Neural crest cell (in vitro differentiated cells): ENCODE measurements around the gene KCNMA1. TPM values are rescaled to one million over a fixed set of nuclear protein-coding genes. Genes with fewer than 3 reads are reported as not detected.

Source experiments
- DNase-seq: peaks from one replicate; pipeline ENCODE4 v3.0.0; 2021; ENCODE audit warnings: low read depth, mixed read lengths, low spot score
- H3K27ac Mint-ChIP-seq: one replicate; pipeline ENCODE4 v1.8.0; 2021; ENCODE audit warnings: mild to moderate bottlenecking, mixed read lengths; ENCODE audit not compliant: unreplicated experiment
- H3K27me3 Mint-ChIP-seq: 2 replicates; pipeline ENCODE4 v1.8.0; 2021; ENCODE audit warnings: low read depth, mild to moderate bottlenecking, mixed read lengths
- H3K36me3 Mint-ChIP-seq: 2 replicates; pipeline ENCODE4 v1.8.0; 2021; ENCODE audit warnings: low read depth, mild to moderate bottlenecking, mixed read lengths
- H3K4me1 Mint-ChIP-seq: 2 replicates; pipeline ENCODE4 v1.8.0; 2021; ENCODE audit warnings: mixed read lengths
- H3K4me3 Mint-ChIP-seq: one replicate; pipeline ENCODE4 v1.8.0; 2021; ENCODE audit warnings: mild to moderate bottlenecking, mixed read lengths
- H3K9me3 Mint-ChIP-seq: 2 replicates; pipeline ENCODE4 v1.8.0; 2021; ENCODE audit warnings: mixed read lengths
- CTCF ChIP-seq: fragments of 200-600 bp; sonication (generic); conservative IDR thresholded peaks from 2 replicates; pipeline ENCODE4 v1.5.0; 2021; ENCODE audit warnings: antibody characterized with exemption, mild to moderate bottlenecking
- total RNA-seq: library from RNA; stranded (reverse); gene quantifications from 2 replicates; pipeline ENCODE4 v1.2.1, GENCODE V29; 2021

The KCNMA1 gene
- total RNA-seq, 1 donor from 2014 or later: 1.7 TPM

GRCh38 chr10:77071956-77072355 is 565.7 kb downstream of the KCNMA1 start:
- Mint-ChIP-seq H3K27me3 (no peaks in the 10 kb centered on the region), H3K27ac (no peak overlapping the region), H3K4me3 (no peak overlapping the region), H3K36me3 (no peaks in the 10 kb centered on the region), H3K9me3 (no peaks in the 10 kb centered on the region), H3K4me1 (peaks cover 12% of the 10 kb centered on the region)
- DNase-seq: no peak
- TF ChIP-seq CTCF: no peak

GRCh38 chr10:77071001-77071511 is 566.6 kb downstream of the KCNMA1 start:
- H3K4me1 Mint-ChIP-seq: peaks cover 12% of the 10 kb centered on the region
- DNase-seq: no peak
- H3K27ac Mint-ChIP-seq: no peak overlapping the region
- H3K36me3 Mint-ChIP-seq: no peaks in the 10 kb centered on the region
- H3K27me3 Mint-ChIP-seq: peaks cover 2% of the 10 kb centered on the region
- no peak for TF ChIP-seq CTCF
- H3K9me3 Mint-ChIP-seq: no peaks in the 10 kb centered on the region
- H3K4me3 Mint-ChIP-seq: no peak overlapping the region

GRCh38 chr10:77070346-77070745 is 567.3 kb downstream of the KCNMA1 start:
- Mint-ChIP-seq H3K27ac (no peak overlapping the region), H3K4me1 (peaks cover 8% of the 10 kb centered on the region), H3K9me3 (no peaks in the 10 kb centered on the region), H3K36me3 (no peaks in the 10 kb centered on the region), H3K4me3 (no peak overlapping the region), H3K27me3 (peaks cover 4% of the 10 kb centered on the region)
- TF ChIP-seq CTCF: no peak
- DNase-seq: no peak

- H3K4me3 Mint-ChIP-seq: no peak overlapping the region
- H3K36me3 Mint-ChIP-seq: no peaks in the 10 kb centered on the region
- H3K27me3 Mint-ChIP-seq: peaks cover 4% of the 10 kb centered on the region
- no peak for DNase-seq
- no peaks in the 10 kb centered on the region for H3K9me3 Mint-ChIP-seq
- no peak overlapping the region for H3K27ac Mint-ChIP-seq
- peaks cover 8% of the 10 kb centered on the region for H3K4me1 Mint-ChIP-seq
- no peak for TF ChIP-seq CTCF
These were observed 568.6 kb downstream of the KCNMA1 start for GRCh38 chr10:77068969-77069368.

- H3K27ac Mint-ChIP-seq: no peak overlapping the region
- TF ChIP-seq CTCF: no peak
- no peaks in the 10 kb centered on the region for H3K9me3 Mint-ChIP-seq
- H3K4me1 Mint-ChIP-seq: peaks cover 8% of the 10 kb centered on the region
- H3K36me3 Mint-ChIP-seq: no peaks in the 10 kb centered on the region
- DNase-seq: no peak
- H3K27me3 Mint-ChIP-seq: peaks cover 4% of the 10 kb centered on the region
- H3K4me3 Mint-ChIP-seq: no peak overlapping the region
These were observed 569.3 kb downstream of the KCNMA1 start for GRCh38 chr10:77068272-77068671.

- no peaks in the 10 kb centered on the region for H3K4me1 Mint-ChIP-seq
- no peak for TF ChIP-seq CTCF
- peaks cover 10% of the 10 kb centered on the region for H3K27me3 Mint-ChIP-seq
- H3K27ac Mint-ChIP-seq: no peak overlapping the region
- no peak for DNase-seq
- peaks cover 8% of the 10 kb centered on the region for H3K9me3 Mint-ChIP-seq
- H3K36me3 Mint-ChIP-seq: no peaks in the 10 kb centered on the region
- H3K4me3 Mint-ChIP-seq: no peak overlapping the region
These were observed 575.2 kb downstream of the KCNMA1 start for GRCh38 chr10:77062381-77062780.
